Mononuclear cell (primary cell): ENCODE measurements around the gene NTM. TPM values are rescaled to one million over a fixed set of nuclear protein-coding genes. Genes with fewer than 3 reads are reported as not detected.
"Not testable (repeated sequence)": the region's sequence is repeated elsewhere in the genome, so short reads cannot be mapped to it uniquely, and the experiment has no call there.

ENCODE experiments used
- H3K27me3 ChIP-seq: 2 replicates; pipeline ENCODE4 v1.6.0; 2011; ENCODE audit warnings: low read length, control low read depth; ENCODE audit not compliant: insufficient read depth
- H3K4me1 ChIP-seq: 2 replicates; pipeline ENCODE4 v1.5.1; 2011; ENCODE audit warnings: mild to moderate bottlenecking, low read length, control low read depth; ENCODE audit not compliant: insufficient read depth
- H3K4me3 ChIP-seq: 2 replicates; pipeline ENCODE4 v1.5.1; 2011; ENCODE audit warnings: mild to moderate bottlenecking, low read length, moderate library complexity
- H3K9me3 ChIP-seq: 2 replicates; pipeline ENCODE4 v1.5.1; 2011; ENCODE audit warnings: low read depth, mild to moderate bottlenecking, control low read depth, low read length
- total RNA-seq: library from RNA; depleted of rRNA; stranded (reverse); fragments of >200 nt; gene quantifications from one replicate; pipeline ENCODE4 v1.2.3, GENCODE V29; 2012

The NTM gene
- total RNA-seq, 1 donor = not detected

GRCh38 chr11:131422496-131422895, 52.1 kb downstream of the NTM start:
- Histone ChIP-seq H3K27me3 (no peaks in the 10 kb centered on the region), H3K4me3 (no peak overlapping the region), H3K9me3 (no peaks in the 10 kb centered on the region), H3K4me1 (no peaks in the 10 kb centered on the region)

- Histone ChIP-seq H3K4me3 (no peak overlapping the region), H3K27me3 (no peaks in the 10 kb centered on the region), H3K4me1 (no peaks in the 10 kb centered on the region), H3K9me3 (no peaks in the 10 kb centered on the region)
Observed at GRCh38 chr11:131423688-131424087, 53.3 kb downstream of the NTM start.

- not testable (repeated sequence) for H3K27me3 ChIP-seq, H3K9me3 ChIP-seq, H3K4me1 ChIP-seq, H3K4me3 ChIP-seq
Observed at GRCh38 chr11:131424257-131424876, 54.0 kb downstream of the NTM start.

DNA sequence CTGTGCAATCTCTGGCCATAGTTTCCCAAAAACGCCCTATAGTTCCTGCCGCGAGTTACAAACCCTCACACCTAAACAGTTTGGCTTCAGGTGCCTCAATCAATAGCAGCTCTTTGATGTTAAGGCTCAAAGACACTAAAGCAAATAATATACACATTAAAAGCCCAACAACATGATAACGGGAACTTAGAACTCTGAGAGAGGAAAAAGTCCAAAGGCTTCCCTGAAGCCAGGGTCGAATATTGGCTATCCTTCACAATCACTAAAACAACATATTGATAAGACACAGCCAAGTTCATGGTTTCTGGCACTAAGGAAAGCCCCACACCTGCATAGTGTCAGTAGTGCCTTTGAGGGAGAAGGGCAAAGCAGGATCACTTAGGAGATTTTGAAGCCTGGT, 54.9 kb downstream of the NTM start:
- Histone ChIP-seq H3K4me3 (no peak overlapping the region), H3K9me3 (no peaks in the 10 kb centered on the region), H3K27me3 (no peaks in the 10 kb centered on the region), H3K4me1 (no peaks in the 10 kb centered on the region)

GRCh38 chr11:131428853-131429252, 58.4 kb downstream of the NTM start:
- Histone ChIP-seq H3K4me1 (no peaks in the 10 kb centered on the region), H3K4me3 (no peak overlapping the region), H3K9me3 (no peaks in the 10 kb centered on the region), H3K27me3 (no peaks in the 10 kb centered on the region)

GRCh38 chr11:131430473-131431208, 60.2 kb downstream of the NTM start:
- Histone ChIP-seq H3K27me3 (no peaks in the 10 kb centered on the region), H3K4me1 (no peaks in the 10 kb centered on the region), H3K4me3 (no peak overlapping the region), H3K9me3 (no peaks in the 10 kb centered on the region)

DNA sequence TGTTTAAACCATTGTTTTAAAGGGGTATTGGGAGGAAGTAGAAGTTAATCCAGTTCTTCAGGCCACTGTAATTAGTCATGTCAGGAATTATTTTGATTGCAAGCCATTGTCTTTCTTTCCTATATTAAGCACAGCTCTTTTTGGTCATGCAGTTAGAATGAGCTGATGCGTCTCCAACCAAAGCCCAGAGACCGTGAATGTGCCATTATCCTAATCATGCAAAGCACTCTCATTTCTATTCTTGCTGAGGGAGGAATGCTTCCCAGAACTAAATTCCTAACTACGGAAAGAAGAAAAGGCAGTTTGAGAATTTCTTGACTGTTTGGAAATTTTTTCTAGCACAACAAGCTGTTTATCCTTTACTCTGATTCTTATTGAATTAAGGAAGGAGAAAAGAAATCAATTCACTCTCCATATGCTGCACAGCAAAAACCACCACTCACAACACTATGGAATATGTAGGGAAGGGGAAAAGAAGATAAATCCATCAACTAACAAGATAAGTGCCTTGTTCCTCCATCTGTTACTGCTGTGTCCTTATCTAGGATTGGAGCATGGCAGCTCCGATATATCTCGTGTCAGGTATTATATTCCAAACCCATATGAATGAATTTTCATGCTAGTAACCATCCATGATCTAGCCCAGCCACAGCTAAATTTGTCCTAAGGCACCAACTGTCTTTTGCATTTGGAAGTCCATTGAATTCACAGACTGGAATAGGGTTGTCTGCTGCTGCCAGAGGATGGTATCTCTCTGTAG, 70.8 kb downstream of the NTM start:
- Histone ChIP-seq H3K27me3 (no peaks in the 10 kb centered on the region), H3K4me3 (no peak overlapping the region)

GRCh38 chr11:131446590-131447275, 76.3 kb downstream of the NTM start:
- Histone ChIP-seq H3K9me3 (no peaks in the 10 kb centered on the region), H3K4me3 (no peak overlapping the region), H3K27me3 (no peaks in the 10 kb centered on the region), H3K4me1 (no peaks in the 10 kb centered on the region)

More for the DNA sequence above, 70.8 kb downstream of the NTM start:
- no peaks in the 10 kb centered on the region for H3K9me3 ChIP-seq
- H3K4me1 ChIP-seq = no peaks in the 10 kb centered on the region

- Histone ChIP-seq H3K27me3 (no peaks in the 10 kb centered on the region), H3K4me1 (no peaks in the 10 kb centered on the region), H3K9me3 (no peaks in the 10 kb centered on the region), H3K4me3 (no peak overlapping the region)
Observed at GRCh38 chr11:131447277-131447815, 76.9 kb downstream of the NTM start.

DNA sequence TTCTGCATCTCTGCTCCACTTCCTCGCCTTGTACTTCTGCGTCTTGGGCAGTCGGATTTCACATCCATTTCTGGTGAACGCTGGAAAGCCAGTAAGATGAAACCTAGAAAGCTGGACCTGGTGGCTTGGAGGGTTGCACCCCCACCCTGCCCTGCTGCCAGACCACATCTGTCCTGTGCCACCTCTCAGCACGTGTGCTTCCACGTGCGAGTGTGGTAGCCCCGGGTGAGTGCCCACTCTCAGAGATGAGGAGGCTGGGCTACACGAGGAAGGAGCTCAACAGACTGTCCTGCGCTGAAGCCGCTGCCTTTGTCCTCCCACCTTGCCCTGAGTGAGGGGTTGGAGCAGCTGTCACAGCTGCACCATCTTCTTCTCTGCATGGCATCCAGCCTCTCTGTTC, 77.5 kb downstream of the NTM start:
- H3K4me3 ChIP-seq = no peak overlapping the region
- no peaks in the 10 kb centered on the region for H3K9me3 ChIP-seq
- no peaks in the 10 kb centered on the region for H3K27me3 ChIP-seq
- H3K4me1 ChIP-seq = no peaks in the 10 kb centered on the region

- Histone ChIP-seq H3K4me3 (no peak overlapping the region), H3K9me3 (no peaks in the 10 kb centered on the region), H3K27me3 (no peaks in the 10 kb centered on the region), H3K4me1 (no peaks in the 10 kb centered on the region)
Observed at GRCh38 chr11:131449036-131450019, 78.9 kb downstream of the NTM start.

GRCh38 chr11:131454490-131454889, 84.1 kb downstream of the NTM start:
- H3K4me1 ChIP-seq = no peaks in the 10 kb centered on the region
- no peaks in the 10 kb centered on the region for H3K9me3 ChIP-seq
- no peaks in the 10 kb centered on the region for H3K27me3 ChIP-seq
- H3K4me3 ChIP-seq = no peak overlapping the region

DNA sequence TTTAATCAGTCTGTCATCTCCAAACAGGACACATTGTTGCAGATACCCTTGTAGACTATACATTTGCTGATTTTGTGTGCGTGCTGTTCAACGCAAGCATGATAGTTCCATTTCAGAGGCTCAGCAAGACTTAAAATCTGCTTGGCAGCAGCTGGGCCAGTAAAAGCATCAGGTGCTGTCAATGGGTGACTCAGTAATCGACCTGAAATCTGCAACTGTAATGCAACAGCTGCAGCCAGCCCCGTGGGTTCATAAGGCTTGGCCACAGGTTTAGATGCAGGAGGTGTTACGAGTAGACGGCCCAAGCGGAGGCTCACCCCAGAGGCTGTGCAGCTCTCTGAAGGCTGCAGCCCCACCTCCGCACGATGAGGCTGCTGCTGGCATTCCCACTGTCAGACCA, 84.6 kb downstream of the NTM start:
- H3K9me3 ChIP-seq = no peaks in the 10 kb centered on the region

More for the DNA sequence above, 84.6 kb downstream of the NTM start:
- no peaks in the 10 kb centered on the region for H3K4me1 ChIP-seq
- H3K4me3 ChIP-seq = no peak overlapping the region
- no peaks in the 10 kb centered on the region for H3K27me3 ChIP-seq
